Lower leg skin (tissue), 3 donors: ENCODE results near the gene FILIP1L.

Source experiments
- POLR2A ChIP-seq, 2 donors: fragments of 450-650 bp; IDR thresholded peaks; one replicate each; pipeline ENCODE4 v1.6.1; 2016 to 2017; ENCODE audit warnings: antibody characterized with exemption in 2 of 2, mild to moderate bottlenecking in 1 of 2, moderate library complexity in 1 of 2
- TF ChIP-seq, protein P1 (sequence below), 3 donors: fragments of 450-650 bp; IDR thresholded peaks; one replicate each; pipeline ENCODE4 v1.5.1; 2016; ENCODE audit warnings: antibody characterized with exemption in 3 of 3, mild to moderate bottlenecking in 3 of 3, moderate library complexity in 2 of 3

DNA sequence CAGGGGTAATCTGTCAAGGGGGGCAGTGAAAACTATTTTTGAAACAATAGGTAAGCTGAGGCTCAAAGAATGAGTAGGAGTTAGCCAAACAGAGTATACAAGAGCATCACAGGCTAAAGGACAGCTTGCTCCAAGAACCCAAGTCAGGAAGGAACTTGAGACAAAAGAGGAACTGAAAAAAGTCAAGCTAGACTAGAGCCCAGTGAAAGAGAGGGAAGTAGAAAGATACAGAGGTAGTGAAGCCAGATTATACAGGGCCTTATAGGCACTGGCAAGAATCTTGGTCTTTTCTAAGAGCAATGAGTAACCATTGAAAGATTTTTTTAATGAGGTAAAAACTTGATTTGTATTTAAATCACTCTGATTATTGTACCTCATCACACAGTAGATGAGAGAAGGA is 69.9 kb downstream of the FILIP1L start:
- TF ChIP-seq, protein P1, sequence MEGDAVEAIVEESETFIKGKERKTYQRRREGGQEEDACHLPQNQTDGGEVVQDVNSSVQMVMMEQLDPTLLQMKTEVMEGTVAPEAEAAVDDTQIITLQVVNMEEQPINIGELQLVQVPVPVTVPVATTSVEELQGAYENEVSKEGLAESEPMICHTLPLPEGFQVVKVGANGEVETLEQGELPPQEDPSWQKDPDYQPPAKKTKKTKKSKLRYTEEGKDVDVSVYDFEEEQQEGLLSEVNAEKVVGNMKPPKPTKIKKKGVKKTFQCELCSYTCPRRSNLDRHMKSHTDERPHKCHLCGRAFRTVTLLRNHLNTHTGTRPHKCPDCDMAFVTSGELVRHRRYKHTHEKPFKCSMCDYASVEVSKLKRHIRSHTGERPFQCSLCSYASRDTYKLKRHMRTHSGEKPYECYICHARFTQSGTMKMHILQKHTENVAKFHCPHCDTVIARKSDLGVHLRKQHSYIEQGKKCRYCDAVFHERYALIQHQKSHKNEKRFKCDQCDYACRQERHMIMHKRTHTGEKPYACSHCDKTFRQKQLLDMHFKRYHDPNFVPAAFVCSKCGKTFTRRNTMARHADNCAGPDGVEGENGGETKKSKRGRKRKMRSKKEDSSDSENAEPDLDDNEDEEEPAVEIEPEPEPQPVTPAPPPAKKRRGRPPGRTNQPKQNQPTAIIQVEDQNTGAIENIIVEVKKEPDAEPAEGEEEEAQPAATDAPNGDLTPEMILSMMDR (IDR thresholded peaks at IDR 0.05) = no peak
- no peak for TF ChIP-seq POLR2A (IDR thresholded peaks at IDR 0.05)
